ENCODE measurements around the gene GABRA6.

- TF ChIP-seq ZNF367 (CRISPR knock-in tag; IDR thresholded peaks at IDR 0.05; ENCODE audit: borderline replicate concordance) (no peak), POLR2AphosphoS5 (IDR thresholded peaks at IDR 0.05; ENCODE audit: low read depth, low read length) (no peak), HNRNPUL1 (IDR thresholded peaks at IDR 0.05; ENCODE audit: low read depth, low read length) (no peak), PATZ1 (CRISPR knock-in tag; IDR thresholded peaks at IDR 0.05) (no peak), MTF2 (CRISPR knock-in tag; IDR thresholded peaks at IDR 0.05; ENCODE audit: borderline replicate concordance) (no peak), ATF3 (CRISPR knock-in tag; IDR thresholded peaks at IDR 0.05) (no peak), CTCF (CRISPR knock-in tag; IDR thresholded peaks at IDR 0.05) (no peak), ZBTB7B (CRISPR knock-in tag; IDR thresholded peaks at IDR 0.05) (no peak), AKAP8 (CRISPR knock-in tag; IDR thresholded peaks at IDR 0.05) (no peak), TARDBP (CRISPR knock-in tag; IDR thresholded peaks at IDR 0.05) (no peak), SMARCC2 (IDR thresholded peaks at IDR 0.05) (no peak), MYC (CRISPR knock-in tag; IDR thresholded peaks at IDR 0.05; ENCODE audit: borderline replicate concordance) (no peak)
Observed at GRCh38 chr5:161641444-161641843, 44.1 kb upstream of the GABRA6 start.
